ENCODE data around the gene OBSCN.
"Not testable (repeated sequence)": the region's sequence is repeated elsewhere in the genome, so short reads cannot be mapped to it uniquely, and the experiment has no call there.

Gene OBSCN

GRCh38 chr1:228228147-228228546 lies 20.3 kb downstream of the OBSCN start:
- not testable (repeated sequence) for DNase-seq (ENCODE audit: low read depth in 2 of 2)

DNA sequence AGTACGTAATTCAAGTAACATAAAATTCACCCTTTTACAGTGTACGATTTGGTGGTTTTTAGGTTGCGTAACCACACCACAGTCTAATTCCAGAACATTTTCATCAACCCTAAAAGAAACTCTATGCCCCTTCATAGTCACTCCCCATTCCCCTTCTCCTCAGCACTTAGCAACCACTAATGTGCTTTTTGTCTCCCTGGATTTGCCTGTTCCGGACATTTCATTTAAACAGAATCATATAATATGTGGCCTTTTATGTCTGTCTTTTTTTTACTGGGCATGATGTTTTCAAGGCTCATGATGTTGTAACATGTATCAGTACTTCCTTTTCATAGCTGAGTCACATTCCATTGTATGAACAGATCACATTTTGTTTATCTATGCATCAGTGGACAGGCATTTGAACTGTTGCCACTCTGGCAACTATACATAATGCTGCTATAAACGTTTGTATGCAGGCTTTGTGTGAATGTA lies 20.8 kb downstream of the OBSCN start:
- no peak for DNase-seq (ENCODE audit: low read depth in 2 of 2)

DNA sequence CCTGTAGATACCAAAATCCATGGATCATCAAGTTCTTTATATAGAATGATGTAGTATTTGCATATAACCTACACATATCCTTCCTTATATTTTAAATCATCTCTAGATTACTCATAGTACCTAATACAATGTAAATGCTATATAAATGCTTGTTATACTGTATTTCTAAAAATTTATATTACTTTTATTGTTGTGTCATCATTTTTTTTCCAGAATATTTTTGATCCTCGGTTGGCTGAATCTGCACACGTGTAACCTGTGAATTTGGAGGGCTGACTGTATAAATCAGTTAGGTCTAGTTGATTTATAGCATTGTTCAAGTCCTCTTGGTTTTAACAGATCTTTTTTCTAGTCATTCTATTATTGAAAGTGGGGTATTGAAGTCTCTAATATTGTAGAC lies 23.3 kb downstream of the OBSCN start:
- no peak for DNase-seq (ENCODE audit: low read depth in 2 of 2)

DNA sequence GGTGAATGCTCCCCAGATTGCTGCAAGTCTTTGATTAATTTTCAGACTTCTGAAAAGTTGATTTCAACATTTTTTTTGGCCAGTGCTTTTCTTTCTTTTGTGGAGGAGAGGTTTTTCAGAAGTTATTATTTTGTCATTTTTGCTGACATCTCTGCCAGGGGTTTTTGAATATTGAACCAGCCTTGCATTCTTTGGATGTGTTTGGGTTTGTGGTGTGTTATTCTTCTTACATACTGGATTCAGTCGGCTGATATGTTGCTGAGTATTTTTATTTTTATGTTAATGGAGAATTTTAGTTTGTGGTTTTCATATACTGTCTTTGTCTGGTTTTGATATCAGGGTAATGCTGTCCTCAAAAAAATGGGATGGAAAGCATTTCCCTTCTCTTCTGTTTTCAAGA lies 25.3 kb downstream of the OBSCN start:
- DNase-seq (ENCODE audit: low read depth in 2 of 2), result no peak

DNA sequence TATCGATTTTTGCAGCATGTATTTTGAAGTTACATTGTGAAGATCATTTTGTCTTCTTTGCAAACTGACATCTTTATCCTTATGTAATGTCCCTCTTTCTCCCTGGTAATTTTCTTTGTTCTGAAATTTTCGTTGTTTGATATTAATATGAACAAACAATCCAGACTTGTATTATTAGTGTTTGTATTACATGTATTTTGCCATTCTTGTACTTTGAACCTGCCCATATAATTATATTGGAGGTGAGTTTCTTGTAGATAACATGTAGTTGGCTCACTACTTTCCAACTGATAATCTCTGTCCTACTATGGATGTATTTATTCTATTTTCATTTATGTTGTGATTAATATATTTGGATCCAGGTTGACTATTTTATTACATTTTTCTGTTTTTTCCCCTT lies 27.1 kb downstream of the OBSCN start:
- DNase-seq (ENCODE audit: low read depth in 2 of 2), result no peak

- peak in 1 of 2 donors; percentile 14 for DNase-seq (ENCODE audit: low read depth in 2 of 2)
Measured at GRCh38 chr1:228236744-228237143, 28.9 kb downstream of the OBSCN start.

GRCh38 chr1:228238007-228238406 lies 30.2 kb downstream of the OBSCN start:
- no peak for DNase-seq (ENCODE audit: low read depth in 2 of 2)

- DNase-seq (ENCODE audit: low read depth in 2 of 2), result no peak
Measured at GRCh38 chr1:228238461-228238860, 30.6 kb downstream of the OBSCN start.

DNA sequence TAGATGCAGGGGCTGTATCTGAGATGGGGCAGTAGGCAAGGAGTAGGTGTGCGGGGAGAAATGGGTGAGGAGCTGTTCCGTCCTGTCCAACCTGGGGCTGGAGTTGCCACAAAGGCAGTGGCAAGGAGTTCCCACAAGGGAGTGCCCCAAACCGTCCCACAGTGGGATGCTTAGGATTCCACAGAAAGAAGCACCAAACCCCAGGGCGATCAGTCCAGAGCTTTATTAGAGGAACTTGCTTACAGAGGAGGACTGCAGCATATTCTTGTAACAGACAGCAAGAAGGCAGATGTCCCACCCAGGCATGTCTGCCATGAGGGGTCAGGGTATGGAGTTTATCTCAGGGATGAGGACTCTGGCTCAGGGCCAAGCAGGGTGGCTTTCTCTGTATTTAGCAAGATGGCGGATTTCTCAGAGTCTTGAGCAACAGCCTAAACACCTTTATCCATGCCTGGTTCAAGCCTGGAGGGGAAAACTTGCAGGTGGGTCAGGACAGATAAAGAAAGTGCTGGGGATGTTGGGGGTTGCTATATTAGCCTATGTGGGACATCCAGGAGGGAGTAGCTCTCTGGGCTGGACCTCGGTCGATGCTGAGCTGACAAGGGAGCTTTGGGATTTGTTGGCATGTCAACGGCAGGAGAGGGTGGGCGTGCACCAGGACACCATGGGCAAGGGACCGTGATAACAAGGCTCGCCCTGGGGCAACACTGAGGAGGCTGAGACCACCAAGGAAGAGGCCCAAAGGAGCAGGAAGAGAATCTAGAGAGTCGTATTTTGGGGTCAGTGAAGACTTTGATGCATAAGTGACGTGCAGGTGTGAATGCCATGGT lies 32.8 kb downstream of the OBSCN start:
- DNase-seq (ENCODE audit: low read depth in 2 of 2), result no peak

DNA sequence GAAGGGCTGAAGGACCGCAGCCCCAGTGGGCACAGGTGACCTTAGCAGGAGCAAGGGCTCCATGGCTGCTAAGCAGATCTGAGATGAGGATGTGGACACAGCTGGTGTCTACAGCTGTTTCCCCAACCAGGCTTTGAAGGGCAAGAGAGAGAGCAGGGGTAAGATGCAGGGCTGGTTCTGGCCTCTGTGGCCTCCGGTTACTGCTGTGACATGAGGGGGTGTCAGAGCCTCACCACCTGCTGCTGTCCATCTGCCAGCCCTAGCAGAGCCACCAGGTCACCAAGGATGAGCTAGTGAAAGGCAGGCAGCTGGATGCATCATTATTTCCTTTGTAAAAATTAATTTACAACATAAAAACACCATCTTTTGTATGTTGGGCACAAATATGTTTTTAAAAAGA lies 33.4 kb downstream of the OBSCN start:
- DNase-seq (ENCODE audit: low read depth in 2 of 2), result no peak

DNA sequence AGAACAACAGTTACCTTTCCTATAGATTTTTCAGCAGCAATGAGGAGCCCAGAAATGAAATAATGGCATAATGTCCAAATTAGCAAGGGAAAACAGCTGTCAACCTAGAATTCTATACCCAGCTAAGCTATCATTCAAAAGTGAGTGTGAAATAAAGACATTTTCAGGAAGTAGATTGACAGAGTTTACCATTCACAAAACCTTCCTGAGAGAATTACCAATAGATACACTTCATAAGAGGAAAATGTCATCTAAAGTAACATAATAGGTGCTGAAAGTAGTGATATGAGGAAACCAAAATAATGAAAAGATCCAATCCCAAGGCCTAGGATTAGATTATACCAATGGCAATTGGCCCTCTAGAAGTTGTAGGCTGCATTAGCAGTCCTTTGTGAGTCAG lies 34.6 kb downstream of the OBSCN start:
- DNase-seq (ENCODE audit: low read depth in 2 of 2), result no peak

GRCh38 chr1:228243093-228243492 lies 35.2 kb downstream of the OBSCN start:
- no peak for DNase-seq (ENCODE audit: low read depth in 2 of 2)

- DNase-seq (ENCODE audit: low read depth in 2 of 2), result not testable (repeated sequence)
Measured at GRCh38 chr1:228243989-228244388, 36.1 kb downstream of the OBSCN start.

GRCh38 chr1:228245111-228245510 lies 37.3 kb downstream of the OBSCN start:
- DNase-seq (ENCODE audit: low read depth in 2 of 2), result no peak

GRCh38 chr1:228246216-228246900 lies 38.5 kb downstream of the OBSCN start:
- DNase-seq (ENCODE audit: low read depth in 2 of 2), result no peak

- no peak for DNase-seq (ENCODE audit: low read depth in 2 of 2)
Measured at GRCh38 chr1:228249513-228250305, 41.9 kb downstream of the OBSCN start.

- DNase-seq (ENCODE audit: low read depth in 2 of 2), result not testable (repeated sequence)
Measured at GRCh38 chr1:228252476-228252875, 44.6 kb downstream of the OBSCN start.

DNA sequence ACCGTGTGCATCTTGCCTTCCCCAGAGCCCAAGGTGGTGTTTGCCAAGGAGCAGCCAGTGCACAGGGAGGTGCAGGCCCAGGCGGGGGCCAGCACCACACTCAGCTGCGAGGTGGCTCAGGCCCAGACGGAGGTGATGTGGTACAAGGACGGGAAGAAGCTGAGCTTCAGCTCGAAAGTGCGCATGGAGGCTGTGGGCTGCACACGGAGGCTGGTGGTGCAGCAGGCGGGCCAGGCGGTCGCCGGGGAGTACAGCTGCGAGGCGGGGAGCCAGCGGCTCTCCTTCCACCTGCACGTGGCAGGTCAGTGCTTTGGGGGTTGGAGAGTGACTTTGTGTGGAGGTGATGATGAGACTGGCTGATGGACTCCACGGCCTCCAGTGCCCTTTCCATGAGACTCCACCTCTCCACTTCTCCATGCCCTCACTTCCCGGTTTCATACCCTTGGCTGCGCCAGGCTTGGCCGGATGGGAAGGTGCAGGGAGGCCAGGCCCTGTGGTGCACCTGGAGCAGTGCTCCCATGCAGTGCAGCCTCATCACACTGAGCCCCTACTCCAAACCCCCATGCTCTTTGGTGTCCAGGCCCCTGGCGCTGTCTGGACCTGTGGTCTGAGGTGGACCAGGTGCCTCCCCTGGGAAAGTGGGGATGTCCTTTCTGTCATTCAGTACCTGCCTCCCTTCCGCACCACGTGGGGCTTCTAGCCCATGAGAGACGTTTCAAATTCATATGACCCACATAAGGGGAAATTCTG lies 49.0 kb downstream of the OBSCN start:
- DNase-seq (ENCODE audit: low read depth in 2 of 2), result no peak

DNA sequence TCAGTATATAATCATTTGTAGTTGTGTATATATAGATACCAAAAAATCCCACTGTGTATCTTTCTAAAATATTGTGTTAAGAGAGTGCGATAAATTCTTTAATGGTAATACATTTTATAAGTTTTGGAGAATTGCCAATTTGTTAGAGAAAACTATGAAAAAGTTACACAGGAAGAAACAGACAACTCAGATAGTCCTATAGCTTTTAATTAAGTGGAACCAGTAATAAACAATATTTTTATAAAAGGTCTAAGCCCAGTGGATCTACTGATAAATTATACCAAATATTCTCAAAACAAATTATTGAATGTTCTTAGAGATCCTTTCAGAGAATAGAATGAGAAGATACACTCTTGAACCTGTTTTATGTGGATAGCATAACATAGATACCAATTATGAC lies 50.6 kb downstream of the OBSCN start:
- no peak for DNase-seq (ENCODE audit: low read depth in 2 of 2)

DNA sequence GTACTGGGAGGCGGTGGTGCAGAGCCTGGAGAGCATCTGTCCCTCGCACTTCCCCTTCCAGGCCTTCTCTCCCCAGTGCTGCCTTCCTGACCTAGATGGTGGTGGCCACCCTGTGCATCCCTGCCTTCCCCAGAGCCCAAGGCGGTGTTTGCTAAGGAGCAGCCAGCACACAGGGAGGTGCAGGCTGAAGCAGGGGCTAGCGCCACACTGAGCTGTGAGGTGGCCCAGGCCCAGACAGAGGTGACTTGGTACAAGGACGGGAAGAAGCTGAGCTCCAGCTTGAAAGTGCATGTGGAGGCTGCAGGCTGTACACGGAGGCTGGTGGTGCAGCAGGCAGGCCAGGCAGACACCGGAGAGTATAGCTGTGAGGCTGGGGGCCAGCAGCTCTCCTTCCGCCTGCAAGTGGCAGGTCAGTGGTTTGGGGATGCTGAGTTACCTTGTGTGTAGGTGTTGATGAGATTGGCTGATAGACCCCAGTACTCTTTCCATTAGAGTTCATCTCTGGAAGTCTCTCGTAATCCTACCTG lies 51.6 kb downstream of the OBSCN start:
- no peak for DNase-seq (ENCODE audit: low read depth in 2 of 2)

DNA sequence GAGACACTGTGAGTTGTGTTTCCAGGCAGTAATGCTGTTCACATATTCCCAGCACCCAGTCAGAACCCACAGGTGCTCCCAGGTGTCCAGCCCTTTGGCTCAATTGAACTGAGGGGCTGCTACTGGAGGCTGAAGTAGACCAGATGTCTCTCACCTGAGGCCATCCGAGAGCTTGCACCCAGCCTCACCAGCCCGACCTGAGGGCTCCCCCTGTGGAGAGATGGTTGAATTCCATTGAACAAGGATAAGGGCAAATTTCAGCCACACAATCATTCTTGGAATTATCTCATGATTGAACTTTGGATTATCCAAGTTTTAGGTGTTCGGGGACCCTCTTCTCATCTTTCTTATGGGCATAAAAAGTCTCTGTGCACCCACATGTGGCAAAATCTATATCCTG lies 52.1 kb downstream of the OBSCN start:
- DNase-seq (ENCODE audit: low read depth in 2 of 2), result no peak

Measured in activated CD4-positive, alpha-beta T cell treated with anti-CD3 and anti-CD28 coated beads for 24 hours (primary cell).